ENCODE results near the gene CDIPT.
"Not testable (repeated sequence)": the region's sequence is repeated elsewhere in the genome, so short reads cannot be mapped to it uniquely, and the experiment has no call there.

CDIPT gene

DNA sequence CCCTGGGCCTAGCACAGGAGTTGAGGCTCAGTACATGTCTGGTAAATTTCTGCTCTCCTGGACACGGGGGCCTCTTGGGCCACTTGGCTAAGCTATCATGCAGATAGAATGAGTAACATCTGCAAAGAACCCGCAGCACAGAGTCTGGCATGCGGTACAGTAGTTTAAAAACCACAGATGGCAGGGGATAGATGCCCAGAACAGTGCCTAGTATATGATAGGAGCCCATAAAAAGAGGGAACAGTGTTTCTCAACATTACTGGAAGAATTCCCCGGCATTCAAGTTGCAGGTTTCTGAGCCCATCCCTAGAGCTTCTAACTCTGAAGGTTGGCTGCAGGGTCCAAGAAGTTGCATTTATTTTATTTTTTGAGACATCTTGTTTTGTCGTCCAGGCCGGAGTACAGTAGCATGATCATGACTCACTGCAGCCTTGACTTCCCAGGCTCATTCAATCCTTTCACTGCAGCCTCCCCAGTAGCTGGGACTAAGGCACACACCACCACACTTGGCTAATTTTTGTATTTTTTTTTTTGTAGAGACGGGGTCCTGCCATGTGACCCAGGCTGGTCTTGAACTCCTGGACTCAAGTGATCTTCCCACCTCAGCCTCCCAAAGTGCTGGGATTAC lies 5.8 kb downstream of the CDIPT start:
- no peak for DNase-seq

DNA sequence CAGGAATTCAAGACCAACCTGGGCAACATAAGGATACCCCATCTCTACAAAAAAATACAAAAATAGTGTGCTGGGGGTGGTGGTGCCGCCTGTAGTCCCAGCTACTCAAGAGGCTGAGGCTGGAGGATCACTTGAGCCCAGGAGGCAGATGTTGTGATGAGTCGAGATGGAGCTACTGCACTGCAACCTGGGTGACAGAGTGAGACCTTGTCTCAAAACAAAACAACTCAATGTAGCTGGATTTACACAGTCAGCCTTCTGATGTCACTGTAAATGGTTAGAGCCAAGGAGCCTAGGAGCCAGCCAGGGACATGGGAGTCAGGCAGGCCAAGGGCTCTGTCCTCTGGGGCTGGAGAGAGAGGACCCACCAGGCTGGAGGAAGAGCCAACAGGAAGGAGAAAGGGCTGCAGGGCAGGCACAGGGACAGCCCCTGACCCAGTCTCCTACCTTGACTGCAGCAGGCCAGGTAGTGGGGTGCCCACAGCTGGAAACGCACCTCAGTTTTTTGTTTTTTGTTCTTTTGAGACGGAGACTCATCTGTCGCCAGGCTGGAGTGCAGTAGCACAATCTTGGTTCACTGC lies 8.4 kb downstream of the CDIPT start:
- no peak for DNase-seq

- DNase-seq: no peak
These were observed 10.4 kb downstream of the CDIPT start for GRCh38 chr16:29852654-29853053.

DNA sequence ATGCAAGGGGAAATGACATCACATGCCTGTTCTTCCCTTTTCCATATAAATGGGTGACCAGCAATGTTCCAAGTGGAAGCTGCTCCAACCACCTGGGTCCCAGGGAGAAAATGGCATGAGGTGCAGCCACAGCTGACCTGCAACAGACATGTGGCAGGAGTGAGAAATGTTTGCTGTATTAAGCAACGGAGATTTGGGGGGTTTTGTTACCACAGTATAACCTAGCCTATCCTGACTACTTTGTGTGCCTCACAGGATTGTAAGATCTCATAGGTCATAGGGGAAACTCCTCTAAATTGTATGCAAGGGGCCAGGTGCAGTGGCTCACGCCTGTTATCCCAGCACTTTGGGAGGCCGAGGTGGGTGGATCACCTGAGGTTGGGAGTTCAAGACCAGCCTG lies 12.0 kb downstream of the CDIPT start:
- no peak for DNase-seq

DNA sequence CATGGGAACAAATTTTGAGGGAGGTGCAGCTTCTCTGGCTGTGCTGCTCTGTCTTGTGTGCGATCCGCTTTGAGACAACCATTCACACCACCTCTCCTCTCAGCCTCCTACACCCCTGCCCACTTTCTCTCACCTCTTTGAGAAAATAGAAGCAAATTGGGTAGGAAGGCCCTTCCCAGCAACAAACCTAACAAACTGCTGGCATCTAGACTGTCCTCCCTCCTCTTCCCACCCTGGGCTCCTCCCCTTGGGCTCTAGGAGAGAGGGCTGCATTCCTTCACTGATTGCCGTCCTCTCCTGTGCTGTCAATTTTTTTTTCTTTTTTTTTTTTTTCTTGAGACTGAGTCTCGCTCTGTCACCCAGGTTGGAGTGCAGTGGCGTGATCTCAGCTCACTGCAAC lies 13.5 kb downstream of the CDIPT start:
- DNase-seq: no peak

GRCh38 chr16:29848420-29849297 lies 14.4 kb downstream of the CDIPT start:
- peak; percentile 77 for DNase-seq

DNA sequence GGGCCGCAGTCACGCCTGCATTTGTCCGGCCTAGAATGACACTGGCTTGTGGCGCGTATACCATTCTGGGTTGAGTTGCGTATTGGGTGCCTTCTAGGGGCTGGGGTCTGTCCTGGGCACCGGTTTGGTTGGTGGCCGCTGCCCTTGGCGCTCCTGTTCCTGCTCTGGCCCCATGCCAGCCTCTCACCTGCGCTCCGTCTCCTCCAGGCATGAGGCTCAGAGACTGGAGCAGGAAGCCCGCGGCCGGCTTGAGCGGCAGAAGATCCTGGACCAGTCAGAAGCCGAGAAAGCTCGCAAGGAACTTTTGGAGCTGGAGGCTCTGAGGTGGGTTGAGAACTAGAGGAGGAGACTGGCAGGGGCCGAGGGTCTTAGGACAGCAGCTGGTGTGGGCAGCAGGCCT lies 17.4 kb downstream of the CDIPT start:
- no peak for DNase-seq

DNA sequence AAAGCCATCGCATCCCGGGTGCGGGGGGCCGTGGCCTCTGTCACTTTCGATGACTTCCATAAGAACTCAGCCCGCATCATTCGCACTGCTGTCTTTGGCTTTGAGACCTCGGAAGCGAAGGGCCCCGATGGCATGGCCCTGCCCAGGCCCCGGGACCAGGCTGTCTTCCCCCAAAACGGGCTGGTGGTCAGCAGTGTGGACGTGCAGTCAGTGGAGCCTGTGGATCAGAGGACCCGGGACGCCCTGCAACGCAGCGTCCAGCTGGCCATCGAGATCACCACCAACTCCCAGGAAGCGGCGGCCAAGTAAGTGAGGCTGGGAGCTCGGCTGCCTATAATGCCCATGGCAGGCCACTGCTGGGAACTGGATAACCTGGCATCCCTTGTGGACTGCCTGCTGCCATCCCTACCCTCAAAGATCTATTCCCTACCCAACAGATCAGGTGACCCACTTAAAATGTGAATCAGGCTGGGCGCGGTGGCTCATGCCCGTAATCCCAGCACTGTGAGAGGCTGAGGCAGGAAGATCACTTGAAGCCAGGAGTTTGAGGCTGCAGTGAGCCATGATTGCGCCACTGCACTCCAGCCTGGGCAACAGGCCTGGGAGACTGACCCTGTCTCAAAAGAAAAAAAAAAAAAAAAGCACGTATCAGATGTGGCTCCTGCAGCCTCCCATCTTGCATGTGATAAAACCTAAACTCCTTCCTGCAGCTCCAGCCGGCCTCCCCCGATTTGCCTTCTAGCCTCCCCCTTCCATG lies 18.3 kb downstream of the CDIPT start:
- DNase-seq: no peak

- no peak for DNase-seq
These were observed 19.1 kb downstream of the CDIPT start for GRCh38 chr16:29843931-29844330.

DNA sequence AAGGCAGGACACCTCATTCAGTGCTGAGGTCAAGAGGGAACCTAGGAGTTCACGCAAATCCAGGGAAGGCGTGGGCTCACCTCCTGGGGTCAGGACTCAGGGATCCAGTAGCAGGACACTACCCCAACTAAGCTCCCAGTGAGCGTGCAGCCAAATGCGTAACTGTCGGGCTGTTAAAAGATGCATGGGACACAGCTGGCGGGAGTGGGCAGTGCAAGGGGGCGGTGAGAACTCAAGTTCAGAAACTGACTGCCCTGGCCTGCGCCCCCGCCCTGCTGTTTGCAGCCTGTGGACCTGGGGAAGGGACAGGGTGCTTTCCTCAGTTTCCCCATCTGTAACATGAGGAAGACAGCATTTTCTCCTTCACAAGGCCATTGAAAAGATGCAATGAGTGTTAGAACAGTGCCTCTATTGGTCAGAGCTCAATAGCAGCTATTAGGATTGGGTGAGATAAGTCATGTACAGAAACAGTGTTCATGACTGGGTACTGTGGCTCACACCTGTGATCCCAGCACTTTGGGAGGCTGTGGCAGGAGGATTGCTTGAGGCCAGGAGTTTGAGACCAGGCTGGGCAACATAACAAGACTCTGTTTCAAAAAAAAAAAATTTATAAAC lies 20.2 kb downstream of the CDIPT start:
- DNase-seq: no peak

DNA sequence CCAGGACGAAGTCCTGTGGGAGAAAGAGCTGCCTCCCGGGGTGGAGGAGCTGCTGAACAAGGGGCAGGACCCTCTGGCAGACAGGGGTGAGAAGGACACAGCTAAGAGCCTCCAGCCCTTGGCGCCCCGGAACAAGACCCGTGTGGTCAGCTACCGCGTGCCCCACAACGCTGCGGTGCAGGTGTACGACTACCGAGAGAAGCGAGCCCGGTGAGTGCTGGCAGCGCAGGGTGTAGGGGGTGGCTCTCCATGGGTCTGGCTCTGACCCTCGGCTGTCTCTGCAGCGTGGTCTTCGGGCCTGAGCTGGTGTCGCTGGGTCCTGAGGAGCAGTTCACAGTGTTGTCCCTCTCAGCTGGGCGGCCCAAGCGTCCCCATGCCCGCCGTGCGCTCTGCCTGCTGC lies 21.4 kb downstream of the CDIPT start:
- no peak for DNase-seq

DNA sequence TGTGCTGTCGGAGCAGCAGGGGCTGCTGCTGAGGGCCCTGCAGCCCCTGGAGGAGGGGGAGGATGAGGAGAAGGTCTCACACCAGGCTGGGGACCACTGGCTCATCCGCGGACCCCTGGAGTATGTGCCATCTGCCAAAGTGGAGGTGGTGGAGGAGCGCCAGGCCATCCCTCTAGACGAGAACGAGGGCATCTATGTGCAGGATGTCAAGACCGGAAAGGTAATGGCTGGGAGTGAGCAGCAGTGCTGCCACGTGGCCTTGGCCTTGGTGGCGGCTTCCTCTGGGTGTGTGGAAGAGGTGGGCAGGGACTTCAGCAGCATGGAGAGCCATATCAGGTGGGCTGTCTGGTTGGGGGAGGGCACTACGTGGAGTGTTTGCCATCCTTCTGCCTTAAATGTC lies 22.8 kb downstream of the CDIPT start:
- no peak for DNase-seq

- DNase-seq: no peak
These were observed 23.2 kb downstream of the CDIPT start for GRCh38 chr16:29839822-29840221.

DNA sequence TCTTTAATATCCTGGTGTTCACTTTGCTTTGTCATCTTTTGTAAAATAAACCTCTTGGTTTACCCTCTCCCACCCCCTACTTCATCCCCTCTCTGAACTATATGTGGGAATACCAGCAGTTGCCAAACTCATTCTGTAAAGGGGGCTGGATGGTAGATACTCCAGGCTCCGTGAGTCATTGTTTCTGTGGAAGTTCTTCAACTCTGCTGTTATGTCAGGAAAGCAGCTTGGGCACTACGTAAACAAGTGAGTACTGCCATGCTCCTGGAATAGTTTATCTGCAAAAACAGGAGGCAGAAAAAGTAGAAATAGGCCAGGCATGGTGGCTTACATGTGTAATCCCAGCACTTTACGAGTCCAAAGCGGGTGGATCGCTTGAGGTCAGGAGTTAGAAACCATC lies 25.2 kb downstream of the CDIPT start:
- no peak for DNase-seq

GRCh38 chr16:29836623-29837022 lies 26.4 kb downstream of the CDIPT start:
- DNase-seq: no peak

DNA sequence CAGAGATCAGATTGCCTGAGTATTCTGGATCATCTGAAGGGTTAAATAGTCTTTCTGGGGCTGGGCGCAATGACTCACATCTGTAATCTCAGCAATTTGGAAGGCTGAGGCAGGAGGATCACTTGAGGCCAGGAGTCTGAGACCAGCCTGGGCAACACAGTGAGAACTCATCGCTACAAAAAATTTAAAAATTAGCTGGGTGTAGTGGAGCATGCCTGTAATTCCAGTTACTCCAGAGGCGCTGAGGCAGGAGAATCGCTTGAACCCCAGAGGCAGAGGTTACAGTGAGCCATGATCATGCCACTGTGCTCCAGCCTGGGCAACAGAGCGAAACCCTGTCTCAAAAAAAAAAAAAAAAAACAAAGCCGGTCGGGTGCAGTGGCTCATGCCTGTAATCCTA lies 27.1 kb downstream of the CDIPT start:
- DNase-seq: no peak

DNA sequence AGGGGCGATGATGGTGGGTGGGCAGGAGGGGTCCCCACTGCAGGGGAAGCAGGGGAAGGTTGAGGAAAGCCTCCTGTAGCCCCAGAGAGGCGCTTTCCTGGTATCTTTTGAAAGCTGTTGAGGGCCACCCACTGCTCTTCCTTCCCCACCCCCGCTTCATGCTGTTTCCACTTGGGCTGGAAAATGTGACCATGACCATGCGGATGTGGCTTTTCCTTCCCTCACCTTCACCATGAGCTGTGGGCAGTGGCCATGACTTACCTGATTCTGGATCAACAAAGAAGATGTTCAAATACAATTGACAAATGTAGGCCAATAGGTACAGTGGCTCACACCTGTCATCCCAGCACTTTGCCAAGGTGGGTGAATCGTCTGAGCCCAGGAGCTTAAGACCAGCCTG lies 28.9 kb downstream of the CDIPT start:
- no peak for DNase-seq

- not testable (repeated sequence) for DNase-seq
These were observed 29.8 kb downstream of the CDIPT start for GRCh38 chr16:29833219-29833618.

DNA sequence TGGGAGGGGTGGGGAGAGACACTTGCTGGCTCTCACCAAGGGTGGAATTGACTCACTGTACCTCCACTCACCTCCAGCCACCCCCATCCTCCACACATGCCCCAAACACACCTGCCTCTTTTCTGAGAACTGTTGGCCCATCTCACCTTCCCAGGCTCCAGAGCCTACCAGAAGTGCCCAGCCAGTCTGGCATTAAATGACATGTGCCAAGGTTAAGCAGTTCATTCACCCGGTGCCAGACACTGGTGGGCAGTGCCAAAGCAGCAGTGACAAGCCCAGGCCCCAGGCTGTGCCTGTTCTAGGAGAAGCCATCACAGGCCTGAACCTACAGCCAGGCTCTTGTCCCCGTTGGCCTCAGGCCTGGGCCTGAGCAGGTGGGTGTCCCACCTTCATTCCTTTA lies 31.5 kb downstream of the CDIPT start:
- no peak for DNase-seq

DNA sequence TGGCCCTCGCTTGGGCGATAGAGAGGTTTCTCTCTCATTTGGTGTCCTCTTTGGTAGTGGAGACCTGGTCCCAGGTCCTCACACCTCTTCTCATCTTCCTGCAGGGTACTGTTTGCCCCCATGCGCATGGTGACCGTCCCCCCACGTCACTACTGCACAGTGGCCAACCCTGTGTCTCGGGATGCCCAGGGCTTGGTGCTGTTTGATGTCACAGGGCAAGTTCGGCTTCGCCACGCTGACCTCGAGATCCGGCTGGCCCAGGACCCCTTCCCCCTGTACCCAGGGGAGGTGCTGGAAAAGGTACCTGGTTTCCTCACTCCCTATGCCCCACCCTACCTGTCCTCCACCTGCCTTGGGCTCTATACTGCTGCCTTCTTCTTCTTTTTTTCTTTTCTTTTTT lies 32.3 kb downstream of the CDIPT start:
- no peak for DNase-seq

- no peak for DNase-seq
These were observed 36.7 kb downstream of the CDIPT start for GRCh38 chr16:29826342-29826695.

DNA sequence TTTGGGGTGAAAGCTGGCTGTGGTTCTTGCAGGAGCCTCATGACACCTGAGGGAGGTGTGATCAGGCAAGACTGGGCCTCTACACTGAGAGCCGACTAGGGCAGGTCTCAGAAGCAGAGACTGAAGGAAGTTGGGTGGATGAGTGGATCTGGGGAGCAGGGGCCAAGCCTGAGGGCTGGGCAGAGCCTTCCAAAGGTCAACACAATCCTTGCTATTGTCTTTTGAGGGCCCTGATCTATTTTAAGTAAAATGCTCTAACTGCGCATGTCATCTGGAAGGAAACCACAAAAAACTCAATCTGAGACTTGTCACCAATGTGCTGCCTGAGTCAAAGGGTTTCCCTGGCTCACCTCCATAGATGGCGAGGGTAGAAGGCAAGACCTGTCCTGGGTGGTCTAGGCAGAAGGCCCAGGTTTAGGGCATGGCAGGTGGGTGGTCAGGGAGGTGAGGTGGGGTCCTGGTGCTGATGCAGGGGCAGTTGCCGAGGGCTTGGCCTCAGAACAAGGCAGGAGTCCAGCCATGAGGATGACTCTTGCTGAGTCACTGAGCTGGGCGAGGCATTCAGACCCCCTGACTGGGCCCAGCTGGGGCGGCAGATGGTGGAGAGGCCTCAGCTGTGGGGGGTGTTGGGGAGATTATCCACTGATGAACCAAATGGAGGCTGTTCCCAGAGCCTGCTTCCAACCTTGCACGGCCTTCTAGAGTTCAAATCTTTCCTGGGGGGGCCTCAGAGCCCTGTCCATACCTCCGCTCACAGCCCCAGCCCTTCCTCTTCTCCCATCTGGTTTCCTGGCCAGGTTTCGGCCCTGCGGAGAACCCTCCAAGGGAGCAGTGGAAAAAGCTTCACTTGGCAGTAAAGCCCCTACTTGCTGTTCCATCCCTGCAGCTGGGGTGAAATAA lies 37.6 kb downstream of the CDIPT start:
- DNase-seq: no peak
